GM19372 (cell line): Measurements from ENCODE around the gene FAM187B.

Source experiments
- ATAC-seq: cut with Tn5 transposase; IDR thresholded peaks from one replicate; pipeline ENCODE4 v1.9.1; 2021; ENCODE audit warnings: mild to moderate bottlenecking, low read depth, moderate library complexity; ENCODE audit not compliant: unreplicated experiment

Gene FAM187B

DNA sequence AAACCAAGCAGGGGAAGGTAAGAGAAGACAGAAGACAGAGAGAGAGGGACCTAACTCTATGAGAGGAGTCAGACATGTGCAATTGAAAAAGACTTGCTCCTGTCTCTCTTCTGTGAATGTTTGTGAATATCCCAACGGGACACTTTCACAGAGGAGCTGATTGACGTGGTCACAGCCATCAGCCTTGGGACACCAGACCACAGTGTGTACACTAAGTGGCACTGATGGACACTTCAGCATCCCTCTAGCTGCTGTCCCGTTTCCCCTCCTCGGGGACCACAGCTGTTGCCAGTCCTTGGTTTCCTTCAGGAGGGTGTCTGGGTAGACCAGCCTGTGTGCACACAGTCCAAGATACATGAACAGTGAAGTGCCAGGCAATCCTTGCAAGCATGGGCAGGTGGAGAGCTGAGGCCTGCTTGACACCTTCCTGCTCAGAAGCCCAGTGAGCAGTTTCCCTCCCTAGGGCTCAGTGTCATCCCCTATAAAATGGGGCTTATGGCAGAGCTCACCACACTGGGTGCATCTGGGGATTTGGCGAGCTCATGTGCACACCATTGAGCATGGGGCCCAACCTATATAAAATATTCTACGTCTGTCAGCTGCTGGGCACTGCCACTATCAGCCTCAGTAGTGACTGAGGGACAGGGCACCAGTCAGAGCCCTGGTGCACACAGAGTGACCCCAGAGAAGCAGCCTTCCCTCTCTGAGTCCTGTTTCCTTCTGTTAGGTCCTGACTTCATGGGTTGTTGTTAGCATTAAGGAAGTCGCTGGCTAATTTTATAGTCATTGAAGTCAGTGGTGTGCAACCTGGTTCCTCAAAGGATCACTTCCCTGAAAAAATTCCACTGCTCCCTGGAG, 36.0 kb upstream of the FAM187B start:
- no peak for ATAC-seq

DNA sequence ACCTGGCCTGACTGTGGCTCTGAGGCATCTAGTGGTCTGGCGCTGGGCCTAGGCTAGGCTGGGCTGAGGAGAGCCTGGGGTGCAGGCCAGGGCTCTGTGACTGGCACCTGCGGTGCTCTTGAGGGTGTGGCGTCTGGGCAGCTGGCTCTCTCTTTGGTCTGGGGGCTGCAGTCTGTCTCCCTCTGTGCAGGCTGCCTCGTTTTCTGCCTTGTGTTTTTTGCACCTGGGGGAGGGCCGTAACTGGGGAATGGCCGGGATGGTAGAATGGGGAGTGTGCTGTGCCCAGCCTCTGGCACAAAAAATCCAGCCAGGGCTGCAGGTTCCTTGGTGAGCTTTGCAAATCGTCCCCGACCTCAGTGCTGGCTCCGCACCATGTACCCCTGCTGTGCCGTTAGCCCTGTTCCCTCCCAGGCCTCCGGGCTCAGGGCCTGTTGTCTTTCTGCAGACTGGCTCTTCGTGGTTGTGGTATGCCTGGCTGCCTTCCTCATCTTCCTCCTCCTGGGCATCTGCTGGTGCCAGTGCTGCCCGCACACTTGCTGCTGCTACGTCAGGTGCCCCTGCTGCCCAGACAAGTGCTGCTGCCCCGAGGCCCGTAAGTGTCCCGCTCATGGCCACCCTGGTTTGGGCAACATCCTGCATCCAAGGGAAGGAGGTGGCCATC, 33.7 kb upstream of the FAM187B start:
- ATAC-seq = no peak

DNA sequence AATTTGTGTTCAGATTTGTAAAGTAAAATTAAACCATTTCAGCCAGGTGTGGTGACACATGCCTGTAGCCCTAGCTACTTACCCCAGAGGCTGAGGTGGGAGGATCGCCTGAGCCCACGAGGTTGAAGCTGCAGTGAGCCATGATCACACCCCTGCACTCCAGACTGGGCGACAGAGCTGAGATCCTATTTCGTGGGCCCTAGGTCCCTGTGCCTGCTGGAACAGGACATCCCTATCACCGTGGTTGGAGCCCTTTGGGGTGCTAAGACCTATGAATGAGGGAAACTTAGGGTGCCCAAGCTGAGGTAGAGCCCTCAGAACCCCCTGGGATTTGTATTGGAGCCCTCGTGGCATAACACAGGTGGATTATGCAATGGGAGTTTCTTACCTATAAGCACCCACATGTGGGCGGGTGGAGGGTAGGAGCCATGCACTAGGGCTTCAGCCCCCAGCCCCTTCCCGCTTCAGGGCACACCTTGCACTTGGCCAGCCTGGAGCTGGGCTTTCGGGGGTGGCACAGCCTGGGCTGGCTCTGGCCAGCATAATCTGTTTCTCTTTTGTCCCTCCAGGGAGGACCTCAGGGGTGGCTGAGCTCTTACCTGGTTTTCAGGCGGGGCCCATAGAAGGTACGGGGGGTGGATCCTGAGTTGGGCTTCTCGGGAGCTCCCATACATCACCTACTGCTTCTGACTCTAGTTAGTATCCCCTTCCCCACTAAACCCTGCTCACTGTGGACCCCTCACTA, 33.0 kb upstream of the FAM187B start:
- ATAC-seq = no peak

DNA sequence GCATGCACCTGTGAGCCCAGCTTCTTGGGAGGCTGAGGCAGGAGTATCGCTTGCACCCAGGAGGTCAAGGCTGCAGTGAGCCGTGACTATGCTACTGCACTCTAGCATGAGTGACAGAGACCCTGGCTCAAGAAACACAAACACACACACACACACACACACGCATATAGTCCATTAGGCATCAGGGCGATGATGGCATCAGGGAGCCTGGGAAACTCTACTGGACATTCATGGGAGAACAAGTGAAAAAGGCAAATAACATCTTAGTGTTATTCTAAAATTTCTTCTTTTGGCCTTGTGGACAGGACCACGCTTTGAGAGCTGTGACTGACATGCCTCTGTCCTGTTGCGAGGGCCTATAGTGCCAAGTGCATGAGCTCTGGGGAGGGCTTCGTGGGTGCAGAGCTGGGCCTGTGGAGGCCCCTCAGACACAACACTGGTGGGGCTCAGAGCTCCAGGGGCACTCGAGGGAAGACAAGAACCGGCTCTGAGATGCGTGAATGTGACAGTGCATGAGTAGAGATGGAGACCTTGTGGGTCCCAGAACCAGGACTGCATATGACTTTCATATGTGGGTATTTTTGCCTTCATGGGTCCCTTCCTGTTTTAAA, 32.3 kb upstream of the FAM187B start:
- ATAC-seq = no peak

DNA sequence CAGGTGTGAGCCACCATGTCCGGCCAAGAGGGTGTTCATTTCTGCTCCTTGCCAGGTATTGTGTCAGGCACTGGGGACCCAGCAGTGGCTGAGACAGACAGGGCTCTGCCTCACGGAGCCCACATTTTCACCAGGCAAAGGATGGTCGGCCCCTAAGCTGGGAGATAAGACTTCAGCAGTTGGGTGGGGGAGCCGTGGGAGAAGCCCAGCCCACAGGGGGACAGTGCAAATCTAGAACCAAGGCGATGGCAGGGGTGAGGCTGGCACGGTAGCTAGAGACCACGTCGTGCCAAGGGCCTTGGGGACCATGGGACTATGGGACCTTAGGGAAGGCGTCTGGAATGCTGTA, 28.5 kb upstream of the FAM187B start:
- ATAC-seq = no peak

DNA sequence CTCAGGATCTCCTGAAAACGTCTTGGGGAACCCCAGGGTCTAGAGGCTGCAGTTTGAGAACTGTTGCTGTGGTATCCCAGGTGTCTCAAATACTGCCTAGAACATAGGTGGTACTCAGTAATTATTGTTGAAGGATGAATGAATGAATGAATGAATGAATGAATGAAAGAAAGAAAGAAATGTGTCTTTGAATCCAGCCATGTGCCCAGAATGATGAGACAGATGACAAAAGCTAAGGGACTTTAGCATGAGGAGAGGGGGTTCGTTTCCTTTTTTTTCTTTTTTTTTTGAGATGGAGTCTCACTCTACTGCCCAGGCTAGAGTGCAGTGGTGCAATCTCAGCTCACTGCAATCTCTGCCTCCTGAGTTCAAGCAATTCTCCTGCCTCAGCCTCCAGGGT, 28.0 kb upstream of the FAM187B start:
- ATAC-seq = no peak

DNA sequence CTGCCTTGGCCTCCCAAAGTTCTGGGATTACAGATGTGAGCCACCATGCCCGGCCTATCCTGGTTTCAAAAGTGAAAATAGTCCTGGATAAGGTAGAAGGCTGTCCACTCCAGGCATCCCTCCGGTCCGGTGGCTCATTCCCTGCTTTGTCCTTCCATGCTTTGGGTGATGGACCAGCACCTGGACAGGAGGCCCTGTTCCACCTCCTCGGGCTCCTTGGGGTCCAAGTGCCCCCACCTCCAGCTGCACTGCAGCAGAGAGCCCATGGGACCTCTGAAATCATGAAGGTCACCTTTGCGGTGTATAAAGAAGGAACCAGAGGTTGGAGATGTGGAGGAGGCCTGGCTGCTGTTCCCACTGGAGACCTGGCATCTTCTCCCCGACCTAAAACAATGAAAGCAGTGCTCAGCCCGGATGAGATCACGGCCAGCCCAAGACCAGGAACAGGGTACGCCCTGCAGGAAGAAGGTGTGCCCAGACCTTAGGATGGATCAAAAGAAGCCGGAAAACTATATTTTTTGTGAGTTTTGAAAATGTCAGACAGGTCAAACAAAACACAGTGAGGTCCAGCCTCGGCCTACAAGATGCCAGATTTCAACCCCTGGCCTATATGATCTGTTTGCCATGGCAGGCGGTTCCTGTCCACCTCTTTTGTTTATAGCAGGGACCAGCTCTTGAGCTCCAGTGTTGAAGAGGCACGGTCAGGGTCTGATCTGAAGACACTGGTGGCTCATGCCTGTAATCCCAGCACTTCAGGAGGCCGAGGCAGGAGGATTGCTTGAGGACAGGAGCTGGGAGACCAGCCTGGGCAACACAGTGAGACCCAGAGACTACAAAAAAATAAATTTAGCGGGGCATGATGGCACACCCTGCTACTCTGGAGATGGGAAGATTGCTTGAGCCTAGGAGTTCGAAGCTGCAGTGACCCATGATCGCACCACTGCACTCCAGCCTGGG, 26.1 kb upstream of the FAM187B start:
- no peak for ATAC-seq

DNA sequence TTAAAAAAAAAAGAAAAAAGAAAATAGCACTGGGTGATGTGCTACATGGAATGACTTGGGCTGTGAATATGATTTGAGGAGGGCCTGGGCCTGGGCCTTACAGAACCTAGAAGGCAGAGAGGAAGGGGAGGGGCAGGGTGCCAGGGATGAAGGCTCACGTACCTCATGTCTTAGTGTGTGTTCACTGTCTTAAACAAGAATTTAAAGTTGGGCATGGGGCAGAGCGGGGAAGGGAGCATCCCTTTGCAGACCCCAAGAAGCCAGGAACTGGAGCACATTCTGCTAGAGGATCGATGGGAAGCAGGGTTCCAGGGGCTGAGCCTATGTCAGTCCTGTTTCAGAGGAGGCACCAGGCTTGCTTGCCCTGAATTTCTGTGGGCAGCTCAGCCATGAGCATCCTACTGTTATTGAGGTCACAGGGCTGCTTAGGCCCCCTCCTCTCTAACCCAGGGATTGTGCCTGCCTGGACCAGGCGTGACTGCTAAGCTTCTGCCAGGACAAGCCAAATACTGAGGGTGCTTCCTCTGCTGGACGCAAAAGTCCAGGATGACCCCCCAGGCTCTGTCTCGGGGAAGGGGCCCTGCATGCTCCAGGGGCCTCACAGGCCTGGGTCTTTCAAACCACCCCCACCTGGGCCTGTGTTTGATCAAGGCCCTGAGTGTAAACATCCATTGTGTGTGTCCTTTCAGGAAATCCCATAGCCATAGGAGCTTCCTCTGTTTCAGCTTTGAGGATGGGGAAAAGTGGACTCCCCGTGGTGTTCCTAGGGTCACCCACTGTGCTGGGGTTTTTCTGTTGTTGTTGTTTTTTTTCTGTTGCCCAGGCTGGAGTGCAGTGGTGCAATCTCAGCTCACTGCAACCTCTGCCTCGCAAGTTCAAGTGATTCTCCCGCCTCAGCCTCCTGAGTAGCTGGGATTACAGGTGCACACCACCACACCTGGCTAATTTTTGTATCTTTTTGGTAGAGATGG, 25.1 kb upstream of the FAM187B start:
- ATAC-seq = no peak

DNA sequence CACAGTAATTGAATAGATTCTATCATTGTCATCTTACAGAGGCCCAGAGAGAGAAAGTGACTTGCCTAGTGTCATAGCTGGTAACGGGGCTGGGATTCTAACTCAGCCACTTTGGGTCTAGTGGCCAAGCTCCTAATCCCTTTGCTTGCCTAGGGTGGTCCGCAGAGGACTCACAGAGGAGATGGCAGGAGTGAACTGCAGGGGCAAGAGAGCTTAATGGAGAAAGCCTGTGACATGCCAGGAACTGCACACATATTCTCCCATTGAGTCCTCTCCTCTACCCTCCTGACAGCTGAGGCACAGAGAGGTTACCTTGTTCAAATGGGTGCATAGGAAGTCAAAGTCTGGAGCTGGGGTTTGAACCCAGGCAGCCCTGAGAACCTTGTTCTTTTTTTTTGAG, 22.9 kb upstream of the FAM187B start:
- no peak for ATAC-seq

DNA sequence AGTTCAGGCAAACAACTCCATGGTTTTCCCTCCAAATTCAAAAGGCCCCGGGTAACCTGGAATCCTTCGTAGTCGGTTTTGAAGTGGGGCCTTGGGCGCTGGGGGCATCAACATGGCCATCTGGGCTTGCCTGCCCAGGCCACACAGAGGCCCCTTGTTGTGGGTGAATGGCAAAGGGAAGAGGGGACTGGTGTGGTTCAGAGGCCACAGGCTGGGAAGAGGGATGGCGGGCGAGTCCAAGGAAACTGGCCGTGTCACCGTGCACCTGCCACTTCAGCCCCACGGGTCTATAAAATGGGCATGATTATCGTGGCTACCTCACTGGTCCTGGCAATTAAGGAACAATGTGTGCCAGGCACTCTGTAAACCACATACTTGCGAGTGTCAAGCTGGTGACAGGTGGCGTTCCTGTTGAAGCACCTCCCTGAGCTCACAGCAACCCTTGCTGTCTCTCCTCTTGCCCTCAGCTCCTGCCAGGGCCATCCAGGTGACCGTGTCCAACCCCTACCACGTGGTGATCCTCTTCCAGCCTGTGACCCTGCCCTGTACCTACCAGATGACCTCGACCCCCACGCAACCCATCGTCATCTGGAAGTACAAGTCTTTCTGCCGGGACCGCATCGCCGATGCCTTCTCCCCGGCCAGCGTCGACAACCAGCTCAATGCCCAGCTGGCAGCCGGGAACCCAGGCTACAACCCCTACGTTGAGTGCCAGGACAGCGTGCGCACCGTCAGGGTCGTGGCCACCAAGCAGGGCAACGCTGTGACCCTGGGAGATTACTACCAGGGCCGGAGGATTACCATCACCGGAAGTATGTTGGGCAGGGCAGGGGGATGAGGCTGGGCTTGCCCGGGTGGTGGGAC, 21.5 kb upstream of the FAM187B start:
- ATAC-seq = no peak

DNA sequence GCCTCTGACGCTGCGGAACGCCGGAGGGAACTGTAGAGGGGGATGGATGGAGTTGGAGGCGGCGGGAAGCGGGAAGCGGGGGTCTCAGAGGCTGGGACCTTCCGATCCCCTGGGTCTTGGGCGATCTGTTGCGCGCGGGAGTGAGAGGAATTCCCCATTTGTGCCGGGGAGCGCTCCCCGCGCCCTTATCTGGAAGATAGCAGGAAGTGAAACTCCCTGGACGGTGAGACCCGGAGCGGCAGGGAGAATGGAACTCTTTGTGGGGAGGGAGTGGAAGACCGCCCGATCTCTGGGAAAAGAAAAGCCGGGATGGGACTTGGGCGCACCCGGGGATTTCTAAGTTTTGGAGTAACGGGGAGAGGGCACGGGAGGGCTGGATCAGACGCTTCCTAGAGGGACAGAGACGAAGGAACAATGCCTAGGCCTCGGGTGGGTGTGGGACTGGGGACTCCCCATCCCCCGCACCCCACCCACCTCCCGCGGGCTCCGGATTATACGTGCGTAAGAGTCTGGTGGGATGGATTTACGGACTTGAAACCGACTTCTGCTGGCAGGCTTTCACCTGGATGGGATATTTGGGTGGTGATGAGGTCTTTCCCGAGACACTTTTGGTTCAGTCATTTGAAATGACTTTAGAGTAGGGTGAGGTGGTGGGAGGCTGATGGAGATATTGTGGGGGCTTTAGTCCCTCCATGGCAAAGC, 20.8 kb upstream of the FAM187B start:
- no peak for ATAC-seq

DNA sequence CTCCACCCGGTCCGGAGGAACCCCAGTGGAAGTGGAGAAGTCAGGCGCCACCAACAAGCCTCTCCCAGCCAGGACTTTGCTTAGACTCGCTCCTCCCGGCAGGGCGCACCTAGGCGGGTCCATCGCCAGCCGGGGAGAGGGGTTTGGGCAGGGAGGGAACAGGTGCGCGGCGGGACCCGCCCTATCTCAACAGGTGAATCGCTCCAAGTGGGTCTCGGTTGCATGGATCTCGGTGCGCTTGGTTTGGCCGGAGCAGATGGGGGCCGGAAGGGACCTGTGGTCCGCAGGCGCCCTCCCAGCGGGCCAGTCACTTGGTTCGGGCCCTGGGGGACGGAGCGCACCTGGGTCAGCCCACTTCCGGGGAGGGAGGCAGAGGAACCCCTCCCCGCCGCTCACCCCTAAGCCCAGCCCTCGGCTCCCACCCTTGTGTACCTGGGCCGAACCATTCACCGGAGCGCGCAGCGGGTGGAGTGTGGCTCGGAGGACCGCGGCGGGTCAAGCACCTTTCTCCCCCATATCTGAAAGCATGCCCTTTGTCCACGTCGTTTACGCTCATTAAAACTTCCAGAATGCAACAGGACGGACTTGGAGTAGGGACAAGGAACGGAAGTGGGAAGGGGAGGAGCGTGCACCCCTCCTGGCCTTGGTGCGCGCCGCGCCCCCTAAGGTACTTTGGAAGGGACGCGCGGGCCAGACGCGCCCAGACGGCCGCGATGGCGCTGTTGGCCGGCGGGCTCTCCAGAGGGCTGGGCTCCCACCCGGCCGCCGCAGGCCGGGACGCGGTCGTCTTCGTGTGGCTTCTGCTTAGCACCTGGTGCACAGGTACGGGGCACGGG, 20.0 kb upstream of the FAM187B start, which contains the start of gene LSR:
Gene LSR, plus strand, starts transcription at position 693 of the 836 bp plus-strand sequence. Its CDS starts 21 bp downstream, at position 714.
- peak; percentile 71 for ATAC-seq

DNA sequence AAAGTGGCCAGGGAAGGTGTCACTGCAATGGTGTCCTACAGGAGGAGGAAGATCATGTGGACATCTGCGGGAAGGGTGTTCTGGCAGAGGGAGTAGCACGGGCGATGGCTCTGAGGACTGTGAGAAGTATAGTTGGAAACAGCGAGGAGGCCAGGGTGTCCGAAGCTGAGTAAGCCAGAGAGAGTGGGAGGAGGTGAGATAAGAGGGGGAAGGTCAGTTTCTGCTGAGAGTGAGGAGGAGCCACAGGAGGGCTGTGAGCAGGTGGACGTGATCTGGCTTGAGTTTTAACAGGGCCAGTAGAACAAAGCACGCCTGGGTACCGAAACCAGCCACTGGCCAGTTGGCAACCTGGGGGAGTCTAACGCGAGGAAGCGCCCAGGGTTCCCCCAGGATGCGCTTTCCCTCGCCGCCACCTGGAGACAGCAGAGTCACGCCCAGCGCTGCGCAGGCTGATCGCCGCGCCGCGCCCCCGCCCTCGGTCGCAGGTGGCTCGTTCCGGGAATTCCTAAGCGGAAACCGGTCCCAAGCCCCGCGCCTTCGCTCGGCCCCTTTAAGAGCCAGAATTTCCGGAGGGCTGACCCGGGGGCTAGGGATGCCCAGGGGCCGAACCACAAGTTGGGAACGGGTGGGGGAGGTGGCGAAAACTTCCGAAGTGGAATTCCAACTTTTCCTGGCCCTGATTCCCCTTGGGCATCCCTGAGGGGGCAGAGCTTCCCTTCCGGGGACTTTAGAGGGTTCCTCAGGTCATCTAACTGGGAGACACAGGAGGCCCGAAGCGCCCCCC, 19.2 kb upstream of the FAM187B start:
- ATAC-seq = peak; percentile 48

DNA sequence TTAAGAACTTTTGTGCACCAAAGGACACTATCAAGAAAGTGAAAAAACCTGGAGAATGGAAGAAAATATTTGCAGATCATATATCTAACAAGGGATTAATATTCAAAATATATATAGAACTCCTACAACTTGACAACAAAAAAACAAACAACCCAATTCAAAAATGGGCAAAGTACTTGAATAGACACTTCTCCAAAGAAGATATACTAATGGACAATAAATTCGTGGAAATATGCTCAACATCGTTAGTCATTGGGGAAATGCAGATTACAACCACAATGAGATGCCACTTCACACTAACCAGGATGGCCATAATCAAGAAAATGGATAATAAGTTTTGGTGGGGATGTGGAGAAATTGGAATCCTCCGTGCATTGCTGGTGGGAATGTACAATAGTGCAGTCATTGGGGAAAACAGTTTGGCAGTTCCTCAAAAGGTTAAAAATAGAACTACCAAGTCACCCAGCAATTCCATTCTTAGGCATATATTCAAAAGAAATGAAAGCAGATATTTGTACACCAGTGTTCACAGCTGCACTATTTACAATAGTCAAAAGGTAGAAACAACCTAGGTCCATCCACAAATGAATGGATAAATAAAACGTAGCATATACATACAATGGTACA, 18.0 kb upstream of the FAM187B start:
- ATAC-seq = no peak

DNA sequence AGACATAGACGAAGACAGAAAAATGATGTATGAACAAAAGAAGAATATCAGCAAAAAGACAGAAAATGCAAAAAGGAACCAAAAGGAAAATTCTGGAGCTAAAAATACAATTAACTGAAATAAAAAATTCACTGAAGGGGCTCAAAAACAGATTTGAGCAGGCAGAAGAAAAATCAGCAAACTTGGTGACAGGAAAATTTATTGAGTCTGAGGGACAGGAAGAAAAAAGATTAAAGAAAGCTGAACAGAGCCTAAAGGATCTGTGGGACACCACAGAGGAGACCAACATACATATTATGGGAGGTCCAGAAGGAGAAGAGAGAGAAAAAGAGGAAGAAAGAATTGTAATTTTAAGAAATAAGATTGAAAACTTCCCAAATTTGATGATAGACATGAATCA, 12.9 kb upstream of the FAM187B start:
- ATAC-seq = no peak
